ENCODE data around the gene MDN1. TPM values are rescaled to one million over a fixed set of nuclear protein-coding genes. Genes with fewer than 3 reads are reported as not detected.
A peak's percentile ranks its signal among the peaks of the same experiment; 100 is the strongest.

MDN1 gene
- total RNA-seq, 1 experiment from 2014 or later, result 117 TPM

DNA sequence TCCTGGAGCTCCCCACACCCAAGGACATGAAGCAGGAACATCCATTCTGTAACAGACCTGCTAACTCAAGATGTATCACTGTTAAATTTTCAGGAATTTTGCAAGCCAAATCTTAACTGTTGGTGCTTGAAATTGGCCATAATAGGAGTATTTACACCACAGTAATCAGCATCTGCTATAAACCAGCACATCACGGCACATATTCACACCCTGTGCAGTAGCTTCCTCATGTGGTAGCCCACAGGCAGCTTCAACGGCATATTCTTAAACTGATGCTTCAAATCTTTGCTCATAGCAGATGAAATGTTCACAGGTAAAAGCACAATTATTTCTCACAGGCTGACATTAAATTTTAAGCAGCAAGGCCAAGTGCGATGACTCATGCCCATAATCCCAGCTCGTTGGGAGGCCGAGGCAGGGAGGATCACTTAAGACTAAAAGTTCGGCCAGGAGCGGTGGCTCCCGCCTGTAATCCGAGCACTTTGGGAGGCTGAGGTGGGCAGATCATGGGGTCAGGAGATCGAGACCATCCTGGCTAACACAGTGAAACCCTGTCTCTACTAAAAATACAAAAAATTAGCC lies 137.5 kb downstream of the MDN1 start:
- Histone ChIP-seq H3K27me3 (ENCODE audit: insufficient read depth, low read length) (no peaks in the 10 kb centered on the region), H4K5ac (ENCODE audit: insufficient read length, low read depth, low read length) (no peak overlapping the region), H2BK120ac (ENCODE audit: low read depth, low read length, poor library complexity, severe bottlenecking) (no peak overlapping the region), H3K18ac (ENCODE audit: insufficient read length, low read depth, low read length) (no peak overlapping the region), H2AK5ac (ENCODE audit: insufficient read length, low read length) (no peak overlapping the region), H2AFZ (ENCODE audit: low read length) (no peak overlapping the region), H3K4ac (ENCODE audit: low read depth, low read length) (no peak overlapping the region), H4K8ac (replicated peaks; ENCODE audit: insufficient read length, low read depth, low read length) (no peak overlapping the region), H3K27ac (ENCODE audit: insufficient read length, low read depth, low read length) (no peak overlapping the region), H3K14ac (ENCODE audit: insufficient read depth, low read length) (no peak overlapping the region), H4K20me1 (ENCODE audit: control insufficient read depth, insufficient read depth, insufficient read length) (no peaks in the 10 kb centered on the region), H3K79me1 (ENCODE audit: insufficient read depth, low read depth, low read length, poor library complexity, severe bottlenecking) (no peaks in the 10 kb centered on the region), H3K4me2 (ENCODE audit: insufficient read depth, insufficient read length, low read length) (no peak overlapping the region), H3K23ac (ENCODE audit: insufficient read length, low read depth, low read length) (no peak overlapping the region), H3K9me3 (ENCODE audit: control insufficient read depth, low read depth, low read length) (no peaks in the 10 kb centered on the region), H4K91ac (ENCODE audit: insufficient read length, low read depth, low read length) (no peak overlapping the region), H3T11ph (ENCODE audit: low read length) (no peak overlapping the region), H2BK20ac (ENCODE audit: low read depth, low read length, poor library complexity, severe bottlenecking) (no peak overlapping the region), H3K4me1 (ENCODE audit: insufficient read depth, low read length) (peaks cover 13% of the 10 kb centered on the region), H3K23me2 (ENCODE audit: insufficient read length, low read depth, low read length, poor library complexity, severe bottlenecking) (no peaks in the 10 kb centered on the region), H3K9ac (ENCODE audit: extremely low read depth, insufficient read length, low read length) (no peak overlapping the region), H2BK5ac (ENCODE audit: insufficient read length, low read length) (no peak overlapping the region), H2BK12ac (ENCODE audit: insufficient read length, low read depth, low read length) (no peak overlapping the region), H2BK15ac (ENCODE audit: low read depth, low read length) (no peak overlapping the region), H3K56ac (ENCODE audit: insufficient read length, low read depth, low read length) (no peak overlapping the region), H3K79me2 (ENCODE audit: insufficient read depth, low read length) (no peaks in the 10 kb centered on the region)
- no CpG with 5 or more reads among the region's 10 CpGs for WGBS (ENCODE audit: extremely low coverage, insufficient read length, low lambda C conversion rate)
- Mint-ChIP-seq H3K4me1 (peaks cover 33 to 34% of the 10 kb centered on the region in 2 experiments), H3K27ac (peak overlapping the region in 2 of 3 experiments; percentile 81 to 84; a peak in 4 of 7 replicates), H3K27me3 (ENCODE audit: low read depth) (no peaks in the 10 kb centered on the region), H3K9me3 (no peaks in the 10 kb centered on the region), H3K36me3 (ENCODE audit: insufficient read depth in 1 of 3, low read depth in 3 of 3) (peaks cover 75 to 93% (median 79%) of the 10 kb centered on the region in 3 experiments), H3K4me3 (no peak overlapping the region)
- DNase-seq, result no peak
- TF ChIP-seq, protein P1, sequence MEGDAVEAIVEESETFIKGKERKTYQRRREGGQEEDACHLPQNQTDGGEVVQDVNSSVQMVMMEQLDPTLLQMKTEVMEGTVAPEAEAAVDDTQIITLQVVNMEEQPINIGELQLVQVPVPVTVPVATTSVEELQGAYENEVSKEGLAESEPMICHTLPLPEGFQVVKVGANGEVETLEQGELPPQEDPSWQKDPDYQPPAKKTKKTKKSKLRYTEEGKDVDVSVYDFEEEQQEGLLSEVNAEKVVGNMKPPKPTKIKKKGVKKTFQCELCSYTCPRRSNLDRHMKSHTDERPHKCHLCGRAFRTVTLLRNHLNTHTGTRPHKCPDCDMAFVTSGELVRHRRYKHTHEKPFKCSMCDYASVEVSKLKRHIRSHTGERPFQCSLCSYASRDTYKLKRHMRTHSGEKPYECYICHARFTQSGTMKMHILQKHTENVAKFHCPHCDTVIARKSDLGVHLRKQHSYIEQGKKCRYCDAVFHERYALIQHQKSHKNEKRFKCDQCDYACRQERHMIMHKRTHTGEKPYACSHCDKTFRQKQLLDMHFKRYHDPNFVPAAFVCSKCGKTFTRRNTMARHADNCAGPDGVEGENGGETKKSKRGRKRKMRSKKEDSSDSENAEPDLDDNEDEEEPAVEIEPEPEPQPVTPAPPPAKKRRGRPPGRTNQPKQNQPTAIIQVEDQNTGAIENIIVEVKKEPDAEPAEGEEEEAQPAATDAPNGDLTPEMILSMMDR (conservative IDR thresholded peaks at IDR 0.05), result no peak
